T-helper 2 cell (primary cell): Measurements from ENCODE around the gene SLC5A10.
"Not testable (repeated sequence)": the region's sequence is repeated elsewhere in the genome, so short reads cannot be mapped to it uniquely, and the experiment has no call there.

Source experiments
- DNase-seq, 5 experiments: peaks; one replicate each; pipeline versions ENCODE4 v3.0.0 to v3.0.0-alpha.2; 2012 to 2022

Gene SLC5A10

DNA sequence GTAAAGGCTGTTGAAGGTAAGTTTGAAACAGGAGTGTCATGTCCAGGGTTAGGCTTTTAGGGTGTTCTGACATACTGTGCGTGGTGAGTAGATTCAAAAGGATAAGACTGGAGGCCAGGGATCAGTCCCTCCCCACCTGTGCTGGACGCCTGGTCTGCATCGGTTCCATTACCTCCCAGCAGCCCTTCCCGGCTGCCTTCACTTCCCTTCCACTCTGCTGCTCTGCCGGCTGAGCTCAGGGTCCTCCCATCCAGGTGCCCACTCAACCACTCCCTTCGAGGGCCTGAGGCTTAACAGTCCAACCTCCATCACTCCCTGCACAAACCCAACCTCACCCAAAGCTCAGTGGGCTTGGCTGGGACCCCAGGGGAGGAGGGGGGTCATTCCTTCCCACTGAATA is 4.1 kb upstream of the SLC5A10 start:
- no peak for DNase-seq

DNA sequence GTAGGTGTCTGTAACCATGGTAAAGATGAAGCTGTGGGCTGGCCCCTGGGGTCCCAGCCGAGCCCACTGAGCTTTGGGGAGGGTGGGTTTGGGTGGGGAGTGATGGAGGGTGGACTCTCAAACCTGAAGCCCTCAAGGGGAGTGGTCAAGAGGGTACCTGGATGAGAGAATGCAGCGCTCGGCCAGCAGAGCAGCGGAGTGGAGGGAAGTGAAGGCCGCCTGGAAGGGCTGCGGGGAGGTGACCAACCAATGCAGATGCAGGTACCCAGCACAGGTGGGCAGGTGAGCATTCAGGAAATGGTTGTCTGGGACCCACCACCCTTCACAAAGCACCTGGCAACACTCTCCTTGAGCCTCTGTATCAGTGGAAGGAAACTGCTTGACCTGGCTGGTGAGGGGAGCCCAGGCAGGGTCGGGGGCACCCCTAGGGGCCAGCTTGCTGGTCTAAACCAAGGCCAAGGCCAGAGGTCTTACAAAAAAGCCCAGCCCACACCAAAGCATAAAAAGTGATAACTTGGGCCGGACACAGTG is 3.4 kb upstream of the SLC5A10 start:
- no peak for DNase-seq

DNA sequence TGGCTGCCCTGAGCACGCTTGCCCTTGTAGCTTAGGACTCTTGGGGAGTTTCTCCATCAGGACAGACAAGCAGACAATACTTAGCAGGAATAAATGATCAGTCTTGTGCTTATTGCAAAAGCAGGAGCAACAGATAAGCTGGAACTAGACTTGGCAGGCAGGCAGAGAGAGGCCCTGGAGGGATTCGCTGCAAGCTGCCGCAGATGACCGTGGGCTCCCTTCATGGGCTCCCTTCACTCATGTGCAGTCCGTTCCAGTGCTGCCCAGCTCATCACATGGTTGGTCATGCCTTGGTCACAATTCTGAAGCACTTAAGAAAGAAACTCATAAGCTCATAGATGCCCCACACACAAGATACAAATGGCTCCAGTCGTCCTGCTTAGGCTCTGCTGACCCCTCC is 2.4 kb upstream of the SLC5A10 start:
- no peak for DNase-seq

DNA sequence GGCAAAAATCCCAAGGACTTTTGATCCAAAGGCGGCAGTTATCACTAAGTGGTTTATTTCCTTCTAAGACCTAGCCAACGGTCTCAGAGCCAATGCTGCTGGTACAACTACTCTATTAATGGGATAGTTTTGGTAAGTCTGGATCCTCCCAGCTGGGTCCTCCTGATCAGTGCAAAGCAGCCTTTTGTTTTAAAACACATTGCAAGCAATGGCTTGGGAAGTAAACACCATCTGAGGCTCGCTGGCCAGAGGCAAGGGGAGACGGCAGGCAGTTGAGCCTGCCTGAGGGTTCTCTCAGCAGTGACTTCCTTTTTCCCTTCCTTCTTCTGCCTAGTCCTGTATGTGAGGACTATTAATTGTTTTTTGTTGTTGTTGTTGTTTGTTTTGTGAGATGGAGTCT is 1.6 kb upstream of the SLC5A10 start:
- no peak for DNase-seq

DNA sequence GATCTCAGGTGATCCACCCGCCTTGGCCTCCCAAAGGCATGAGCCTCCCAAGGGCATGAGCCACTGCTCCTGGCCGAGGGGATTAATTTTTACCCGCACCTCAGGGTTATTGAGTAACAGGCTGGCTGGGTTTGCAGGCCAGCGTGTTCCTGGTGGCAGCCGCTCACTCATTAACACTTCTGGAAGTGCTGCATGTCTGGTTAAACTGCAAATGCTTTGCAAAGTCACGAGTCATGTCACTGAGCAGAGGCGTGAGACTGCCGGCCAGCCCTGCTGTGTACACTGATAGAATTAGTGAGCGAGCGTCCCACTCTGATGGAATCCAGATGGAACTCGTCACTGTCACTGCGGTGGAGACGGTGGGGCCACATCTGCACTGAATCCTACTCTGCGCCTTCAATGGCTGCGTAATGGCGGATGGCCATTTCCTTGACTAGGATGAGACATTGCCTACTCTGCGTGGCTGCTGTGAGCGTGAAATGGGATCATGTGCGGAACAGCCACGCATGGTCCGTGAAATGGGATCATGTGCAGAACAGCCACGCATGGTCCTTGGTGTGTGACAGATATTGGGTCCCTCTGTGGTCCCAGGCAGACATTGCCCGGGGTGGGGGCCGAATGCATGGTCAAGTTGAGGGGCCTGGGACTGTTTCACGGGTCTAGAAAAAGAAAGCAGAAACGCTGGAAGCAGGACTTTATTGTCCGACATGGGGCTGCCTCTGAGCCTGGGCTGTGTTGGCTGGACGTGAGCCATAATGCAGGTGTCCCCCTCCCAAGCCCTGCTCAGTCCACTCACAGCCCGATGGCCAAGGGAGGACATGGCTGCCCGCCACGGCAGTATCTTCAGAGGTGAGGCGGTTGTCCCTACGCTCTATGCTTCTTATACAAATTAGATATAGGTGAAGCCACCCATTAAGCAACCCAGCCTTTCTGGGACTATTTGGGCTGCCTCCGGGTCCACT is 740 bp upstream of the SLC5A10 start:
- no peak for DNase-seq

DNA sequence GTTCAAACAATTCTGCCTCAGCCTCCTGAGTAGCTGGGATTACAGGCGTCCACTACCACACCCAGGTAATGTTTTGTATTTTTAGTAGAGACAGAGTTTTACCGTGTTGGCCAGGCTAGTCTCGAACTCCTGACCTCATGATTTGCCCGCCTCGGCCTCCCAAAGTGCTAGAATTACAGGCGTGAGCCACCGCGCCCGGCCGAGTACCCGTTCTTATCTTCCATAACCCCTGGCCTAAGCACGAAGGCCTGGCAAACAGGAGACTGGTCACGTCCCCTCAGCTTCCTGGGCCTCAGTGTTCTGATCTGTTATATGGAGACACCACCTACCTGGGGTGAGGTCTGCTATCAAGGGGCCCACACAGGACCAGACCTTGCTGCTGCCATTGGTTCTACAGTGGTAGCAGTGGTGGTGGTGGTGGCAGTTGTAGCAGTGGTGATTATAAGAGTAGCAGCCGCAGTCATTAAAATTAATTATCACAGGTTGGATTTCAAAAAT is 1.3 kb downstream of the SLC5A10 start:
- no peak for DNase-seq

DNA sequence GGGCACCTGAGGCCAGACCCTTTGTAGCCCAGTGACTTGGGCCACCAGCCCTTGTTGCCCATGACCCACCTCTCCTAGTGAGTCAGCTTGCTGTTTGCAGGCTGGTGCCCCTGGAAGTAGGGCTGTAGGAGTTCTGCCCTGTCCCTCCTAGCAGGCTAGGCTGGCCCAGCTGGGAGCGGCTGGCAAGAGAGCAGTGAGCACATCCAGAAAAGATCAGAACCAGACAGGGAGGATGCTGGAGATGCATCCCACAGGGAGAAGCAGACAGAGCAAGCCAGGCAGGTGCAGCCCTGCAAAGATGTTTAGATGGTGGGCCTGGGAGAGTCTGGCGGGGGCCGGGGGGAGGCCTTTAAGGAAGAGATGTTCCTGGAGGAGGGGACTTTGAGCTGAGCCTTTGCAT is 2.4 kb downstream of the SLC5A10 start:
- no peak for DNase-seq

DNA sequence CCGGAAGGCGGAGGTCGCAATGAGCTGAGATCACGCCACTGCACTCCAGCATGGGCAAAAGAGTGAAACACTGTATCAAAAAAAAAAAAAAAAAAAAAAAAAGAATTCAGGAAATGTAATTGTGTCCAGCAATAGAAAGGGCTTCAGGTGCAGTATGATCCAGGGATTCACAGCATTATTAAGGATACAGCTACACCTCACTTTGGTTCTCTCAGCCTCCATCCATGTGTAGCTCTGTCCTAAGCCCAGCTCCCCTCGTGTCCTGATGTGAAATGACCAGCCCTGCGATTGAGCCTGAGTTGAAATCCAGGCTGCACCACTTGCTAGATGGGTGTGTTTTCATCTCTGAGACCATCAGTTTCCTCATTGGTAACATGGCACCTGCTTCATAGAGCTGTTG is 3.0 kb downstream of the SLC5A10 start:
- DNase-seq = no peak

DNA sequence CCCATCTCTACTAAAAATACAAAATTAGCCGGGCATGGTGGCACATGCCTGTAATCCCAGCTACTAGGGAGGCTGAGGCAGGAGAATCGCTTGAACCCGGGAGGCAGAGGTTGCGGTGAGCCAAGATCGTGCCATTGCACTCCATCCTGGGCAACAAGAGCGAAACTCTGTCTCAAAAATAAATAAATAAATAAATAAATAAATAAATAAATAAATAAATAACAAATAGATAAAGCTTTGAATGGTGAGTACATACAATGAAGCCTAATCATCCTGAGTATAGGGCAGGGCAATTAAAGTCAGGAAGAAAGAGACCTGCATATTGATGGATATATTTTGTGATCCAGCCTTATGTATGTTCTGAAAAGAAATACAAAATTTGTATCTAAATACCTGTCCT is 4.1 kb downstream of the SLC5A10 start:
- not testable (repeated sequence) for DNase-seq

DNA sequence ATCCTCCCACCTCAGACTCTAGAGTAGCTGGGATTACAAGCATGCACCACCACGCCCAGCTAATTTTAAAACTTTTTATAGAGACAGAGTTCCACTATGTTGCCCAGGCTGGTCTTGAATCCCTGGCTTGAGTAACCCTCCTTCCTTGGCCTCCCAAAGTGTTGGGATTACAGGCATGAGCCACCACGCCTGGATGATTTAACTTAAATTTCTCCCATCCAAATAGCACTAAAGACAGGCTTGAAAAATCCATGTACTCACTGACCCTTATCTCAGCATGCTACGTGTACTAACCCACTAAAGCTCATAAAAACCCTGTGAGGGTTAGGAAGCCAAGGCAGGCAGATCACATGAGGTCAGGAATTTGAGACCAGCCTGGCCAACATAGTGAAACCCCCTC is 4.6 kb downstream of the SLC5A10 start:
- no peak for DNase-seq

DNA sequence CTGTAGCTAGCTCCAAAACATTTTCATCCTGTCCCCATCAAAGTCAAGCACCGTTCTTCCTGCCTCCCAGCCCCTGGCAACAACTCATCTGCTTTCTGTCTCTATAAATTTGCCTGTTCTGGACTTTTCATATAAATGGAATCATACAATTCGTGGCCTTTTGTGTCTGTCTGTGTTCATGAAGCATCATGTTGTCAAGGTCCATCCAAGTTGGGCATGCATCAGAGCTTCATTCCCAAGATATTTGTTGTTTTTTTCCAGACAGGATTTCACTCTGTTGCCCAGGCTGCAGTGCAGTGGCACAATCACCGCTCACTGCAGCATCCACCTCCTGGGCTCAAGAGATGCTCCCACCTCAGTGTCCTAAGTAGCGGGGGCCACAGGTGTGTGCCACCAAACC is 5.9 kb downstream of the SLC5A10 start:
- DNase-seq = no peak

DNA sequence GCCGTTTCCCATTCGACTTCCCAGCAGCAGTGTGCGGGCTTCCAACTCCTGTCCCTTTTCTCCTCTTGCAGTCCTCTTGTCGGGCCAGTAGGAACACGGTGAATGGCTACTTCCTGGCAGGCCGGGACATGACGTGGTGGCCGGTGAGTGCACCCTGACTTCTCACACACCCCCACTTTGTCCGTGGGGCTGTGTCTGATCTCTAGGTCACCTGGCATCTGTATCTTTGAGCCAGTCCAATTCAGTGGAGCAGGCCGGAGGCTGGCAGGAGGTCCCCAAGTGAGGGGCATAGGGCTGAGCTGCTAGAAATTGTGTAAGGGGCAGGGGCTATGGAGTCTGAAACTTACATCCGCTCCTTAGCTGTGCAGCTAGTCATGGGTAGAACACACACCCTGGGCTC is 6.6 kb downstream of the SLC5A10 start:
- no peak for DNase-seq

DNA sequence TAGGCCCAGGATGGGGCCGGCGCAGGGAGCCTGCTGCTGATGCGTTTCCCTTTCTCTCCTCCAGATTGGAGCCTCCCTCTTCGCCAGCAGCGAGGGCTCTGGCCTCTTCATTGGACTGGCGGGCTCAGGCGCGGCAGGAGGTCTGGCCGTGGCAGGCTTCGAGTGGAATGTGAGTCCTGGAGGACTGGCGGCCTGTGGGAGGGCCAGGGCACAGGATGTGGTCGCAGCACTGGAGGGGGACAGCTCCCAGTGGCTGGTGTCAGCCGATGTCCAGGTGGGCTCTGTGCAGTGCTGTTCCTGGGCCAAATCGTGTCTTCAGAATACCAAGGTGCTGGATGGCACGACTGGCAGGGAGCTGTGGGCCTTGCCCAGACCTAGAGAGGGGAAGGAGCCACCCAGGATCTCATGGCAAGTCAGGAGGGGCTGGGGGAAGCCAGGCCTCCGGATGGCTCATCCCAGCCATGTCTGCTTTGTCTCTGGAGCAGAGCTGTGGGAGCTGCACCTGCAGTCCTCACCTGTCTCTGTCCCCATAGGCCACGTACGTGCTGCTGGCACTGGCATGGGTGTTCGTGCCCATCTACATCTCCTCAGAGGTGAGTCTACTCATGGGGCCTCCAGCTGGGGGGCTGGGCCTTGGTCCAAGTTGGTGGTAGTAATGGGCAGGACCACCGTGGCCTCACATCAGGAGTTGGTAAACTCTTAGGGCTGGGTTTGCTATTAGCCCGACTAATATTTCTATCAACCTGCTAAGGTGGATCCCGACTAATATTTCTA is 7.3 kb downstream of the SLC5A10 start:
- DNase-seq = no peak

DNA sequence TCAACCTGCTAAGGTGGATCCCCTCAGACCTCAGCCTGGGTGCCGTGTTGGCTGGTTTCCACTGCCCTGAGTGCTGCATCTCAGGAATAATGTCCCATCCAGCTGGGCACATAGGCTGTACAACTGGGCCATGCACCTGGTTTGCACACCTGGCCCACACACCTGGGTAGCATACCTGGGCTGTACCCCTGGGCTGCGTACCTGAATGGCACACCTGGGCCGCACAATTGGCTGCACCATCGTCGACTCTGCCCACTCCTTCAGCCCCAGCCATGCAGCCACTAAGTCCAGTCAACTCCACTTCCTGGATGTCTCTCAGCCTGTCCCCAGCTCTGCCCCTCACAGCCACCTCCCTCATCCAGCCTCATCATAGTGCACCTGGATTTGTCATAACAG is 7.9 kb downstream of the SLC5A10 start:
- DNase-seq = no peak

DNA sequence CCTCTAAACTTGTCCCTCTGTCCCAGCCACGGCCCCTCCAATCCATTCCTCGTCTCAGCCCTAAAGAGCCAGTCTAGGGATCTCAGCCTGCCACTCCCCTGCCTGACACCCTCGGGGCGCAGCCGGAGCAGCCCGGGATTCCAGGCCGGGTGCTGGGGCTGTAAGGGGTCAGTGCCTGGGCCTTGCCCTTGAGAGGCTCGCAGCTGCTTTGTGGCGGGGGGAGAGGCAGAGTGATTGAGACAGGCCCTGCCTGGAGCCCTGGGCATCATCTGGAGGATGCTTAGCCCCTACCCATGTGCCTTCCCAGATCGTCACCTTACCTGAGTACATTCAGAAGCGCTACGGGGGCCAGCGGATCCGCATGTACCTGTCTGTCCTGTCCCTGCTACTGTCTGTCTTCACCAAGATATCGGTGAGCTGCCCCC is 8.3 kb downstream of the SLC5A10 start:
- no peak for DNase-seq

DNA sequence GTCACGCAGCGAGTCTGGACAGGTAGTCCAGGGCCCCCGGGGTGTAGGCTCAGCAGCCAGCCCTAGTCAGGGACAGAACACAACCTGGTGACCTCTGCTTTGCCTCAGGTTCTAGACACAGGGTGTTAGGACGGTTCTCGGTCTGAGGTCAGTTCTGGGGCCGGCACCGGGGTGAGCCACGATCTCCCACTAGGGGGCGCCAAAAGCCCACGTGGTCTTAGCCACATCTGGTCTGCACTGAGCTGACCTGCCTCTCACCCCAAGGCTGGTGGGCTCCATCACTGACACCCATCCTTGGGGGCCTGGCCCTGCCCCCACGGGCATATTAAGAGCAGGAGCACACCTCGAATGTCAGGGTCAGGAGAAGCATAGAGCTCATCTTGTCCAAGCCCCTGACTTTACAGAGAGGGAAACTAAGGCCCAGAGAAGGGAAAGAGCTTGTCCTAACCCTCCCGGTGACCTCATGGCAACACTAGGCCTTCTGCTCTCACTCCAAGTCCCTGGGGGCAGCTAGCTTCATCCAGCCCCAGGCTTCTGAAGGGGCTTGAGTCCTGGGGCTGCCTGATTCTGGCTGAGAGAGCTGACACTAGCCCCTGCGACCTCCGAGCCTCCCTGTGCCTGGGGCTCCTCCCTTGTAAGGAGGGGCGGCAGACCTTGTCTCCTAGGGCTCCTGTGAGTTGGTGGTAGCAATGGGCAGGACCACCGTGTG is 9.0 kb downstream of the SLC5A10 start:
- DNase-seq = peak; percentile 50 to 67 (median 55)

DNA sequence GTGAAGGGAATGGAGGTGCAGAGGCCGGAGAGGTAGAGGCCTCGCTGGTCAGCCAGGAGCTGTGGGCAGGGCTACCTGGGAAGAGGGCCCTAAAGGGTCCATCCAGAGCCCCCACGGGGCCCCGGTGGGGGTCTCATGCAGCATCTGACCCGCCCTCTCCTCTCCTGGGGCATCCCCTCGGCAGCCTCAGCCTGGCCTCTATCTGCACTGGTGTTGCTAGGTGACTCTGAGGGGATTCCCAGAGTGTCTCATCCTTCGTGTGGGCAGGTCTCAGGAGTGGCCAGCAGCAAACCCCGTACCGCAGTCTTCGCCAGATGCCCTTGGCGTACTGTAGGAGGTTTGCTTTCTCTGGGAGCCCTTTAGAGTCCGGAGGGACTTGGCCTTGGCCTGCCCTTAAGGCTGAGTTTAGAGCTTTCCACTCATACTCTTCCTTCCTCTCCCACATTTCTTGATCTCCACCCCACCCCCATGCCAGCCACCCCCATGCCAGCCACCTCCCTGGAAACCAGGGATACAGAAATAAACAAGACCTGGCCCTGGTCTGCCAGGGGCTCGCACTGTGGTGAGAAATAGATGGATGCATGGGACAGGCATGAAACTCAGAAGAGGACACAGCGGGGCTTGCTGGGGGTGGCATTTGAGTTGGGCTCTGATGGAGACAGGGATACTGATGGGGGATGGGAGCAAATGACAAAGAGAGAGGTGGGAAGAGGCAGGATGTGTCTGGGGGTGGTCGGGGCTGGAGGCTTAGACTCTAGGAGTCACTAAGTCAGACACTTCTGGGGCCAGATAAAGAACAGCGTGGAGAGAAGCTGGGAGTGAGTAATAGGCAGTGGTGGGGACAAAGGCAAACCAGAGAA is 9.9 kb downstream of the SLC5A10 start:
- no peak for DNase-seq

DNA sequence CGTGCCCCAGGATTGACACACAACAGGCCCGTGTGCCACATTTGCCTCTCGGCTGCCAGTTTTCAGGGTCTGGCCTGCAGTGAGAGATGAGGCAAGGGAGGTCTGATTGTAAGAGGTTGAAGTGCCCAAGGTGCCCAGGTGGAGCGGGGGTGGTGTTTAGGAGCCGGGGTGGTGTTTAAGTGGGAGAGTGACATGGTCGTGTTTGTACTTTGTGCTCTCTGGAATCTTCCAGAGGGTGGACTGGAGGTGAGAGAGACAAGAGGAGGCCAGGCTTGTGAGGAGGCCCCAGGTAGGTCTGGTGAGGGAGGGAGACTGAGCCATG is 10.5 kb downstream of the SLC5A10 start:
- no peak for DNase-seq

DNA sequence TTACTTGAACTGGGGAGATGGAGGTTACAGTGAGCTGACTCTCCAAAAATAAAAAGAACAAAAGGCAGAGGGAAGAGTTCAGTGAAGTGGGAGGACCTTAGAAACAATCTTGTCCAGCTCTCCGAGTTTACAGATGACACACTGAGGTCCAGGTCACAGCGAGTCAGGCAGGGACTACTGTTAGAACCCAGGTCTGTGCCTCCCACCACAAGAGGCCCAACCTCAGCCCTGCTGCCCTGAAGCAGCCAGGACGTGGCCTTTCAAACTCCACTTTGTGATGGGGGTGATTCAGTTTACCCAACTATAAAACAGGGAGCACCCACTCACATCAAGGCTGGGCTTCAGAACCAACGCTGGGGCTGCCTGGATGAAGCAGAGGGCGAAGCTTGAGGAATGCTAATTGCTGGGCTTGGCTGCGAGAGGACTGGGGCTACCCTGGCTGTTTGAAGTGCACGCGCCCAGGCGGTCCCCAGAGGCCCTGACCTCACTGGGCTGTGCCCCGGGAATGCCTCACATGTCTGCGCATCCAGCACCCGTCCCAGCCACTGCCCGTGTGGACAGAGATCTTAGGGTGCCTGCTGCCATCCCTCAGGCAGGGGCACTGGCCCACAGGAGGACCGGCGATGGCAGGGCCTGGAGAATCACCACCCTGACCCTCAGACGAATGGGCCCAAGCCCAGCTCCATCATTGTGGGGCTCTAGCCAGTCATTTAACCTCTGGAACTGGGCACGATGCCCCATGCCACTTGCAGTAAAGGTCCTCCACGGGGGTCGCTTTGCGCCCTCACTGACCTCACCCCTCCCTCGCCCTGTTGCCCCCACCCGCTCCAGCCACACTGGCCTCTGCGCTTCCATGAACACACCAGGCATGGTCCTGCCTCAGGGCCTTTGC is 11.4 kb downstream of the SLC5A10 start:
- no peak for DNase-seq

DNA sequence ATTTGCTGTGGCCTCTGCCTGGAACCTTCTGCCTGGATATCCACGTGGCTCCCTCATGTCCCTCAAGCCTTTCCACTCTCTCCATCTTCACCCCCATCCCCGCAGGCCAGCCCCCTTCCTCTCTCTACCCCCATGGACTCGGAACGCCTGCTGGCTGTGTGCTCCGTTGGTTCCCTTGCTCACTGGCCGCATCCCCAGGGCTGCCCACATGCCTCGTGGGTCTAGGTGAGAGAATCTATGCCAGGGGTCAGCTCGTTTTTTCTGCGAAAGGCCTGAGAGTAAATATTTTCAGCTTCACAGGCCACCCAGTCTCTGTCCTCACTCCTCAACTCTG is 12.0 kb downstream of the SLC5A10 start:
- no peak for DNase-seq

DNA sequence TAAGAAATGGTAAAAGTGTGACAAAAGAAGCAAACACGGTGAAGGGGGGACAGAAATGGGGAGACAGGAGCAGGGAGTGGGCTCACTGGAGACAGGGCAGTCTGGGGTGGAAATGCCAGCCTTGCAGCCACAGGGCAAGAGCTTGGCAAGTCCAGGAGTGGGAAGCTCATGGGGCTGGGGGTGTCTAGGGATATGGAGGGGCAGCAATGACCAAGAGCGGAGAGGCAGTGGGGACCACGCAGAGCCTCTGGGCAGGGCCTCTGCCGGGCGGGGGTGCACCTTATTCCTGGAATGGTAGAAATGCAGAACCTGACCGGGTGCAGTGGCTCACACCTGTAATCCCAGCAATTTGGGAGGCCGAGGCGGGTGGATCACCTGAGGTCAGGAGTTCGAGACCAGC is 12.6 kb downstream of the SLC5A10 start:
- no peak for DNase-seq
